HG03135 (cell line): ENCODE data around the gene CCN6.
"Not testable (repeated sequence)": the region's sequence is repeated elsewhere in the genome, so short reads cannot be mapped to it uniquely, and the experiment has no call there.

Experiments used
- ATAC-seq: cut with Tn5 transposase; IDR thresholded peaks from one replicate; pipeline ENCODE4 v1.9.1; 2021; ENCODE audit warnings: mild to moderate bottlenecking, moderate library complexity; ENCODE audit not compliant: unreplicated experiment

Gene CCN6

DNA sequence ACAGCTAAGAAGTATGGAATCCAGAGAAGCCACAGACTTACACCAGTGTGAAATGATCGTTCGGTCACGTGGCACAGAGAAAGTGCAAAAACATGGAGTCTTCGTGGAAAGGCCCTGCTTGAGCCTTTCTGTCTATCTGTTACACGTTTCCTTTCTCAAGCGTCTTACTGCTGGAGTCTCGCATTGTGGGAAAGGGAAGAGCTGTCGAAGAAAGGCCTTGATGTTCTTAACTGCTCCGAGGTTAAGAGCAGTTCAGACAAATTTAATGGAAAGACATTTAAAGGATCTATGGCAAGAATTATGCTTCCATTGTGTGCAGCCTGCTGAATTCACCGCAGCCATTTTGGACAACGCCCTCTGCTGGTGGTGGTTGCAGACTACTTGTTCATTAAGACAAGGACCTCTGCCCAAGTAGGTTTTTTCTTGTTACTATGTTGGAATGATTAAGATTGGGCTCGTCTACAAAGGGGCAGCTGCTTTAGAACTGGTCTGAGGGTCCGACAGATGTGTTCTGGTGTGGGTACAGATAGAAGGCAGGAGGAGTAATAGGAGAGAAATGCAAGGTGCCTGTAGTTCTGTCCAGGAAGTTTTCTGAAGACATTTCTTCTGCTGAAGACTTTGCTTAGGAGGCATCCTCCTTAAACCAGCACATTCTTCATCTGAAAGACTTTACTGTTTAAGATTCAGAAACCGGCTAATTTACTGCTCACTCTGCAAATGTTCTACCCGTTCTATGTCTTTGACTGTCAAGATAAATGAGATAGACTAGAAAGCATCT, 24.7 kb upstream of the CCN6 start:
- no peak for ATAC-seq

DNA sequence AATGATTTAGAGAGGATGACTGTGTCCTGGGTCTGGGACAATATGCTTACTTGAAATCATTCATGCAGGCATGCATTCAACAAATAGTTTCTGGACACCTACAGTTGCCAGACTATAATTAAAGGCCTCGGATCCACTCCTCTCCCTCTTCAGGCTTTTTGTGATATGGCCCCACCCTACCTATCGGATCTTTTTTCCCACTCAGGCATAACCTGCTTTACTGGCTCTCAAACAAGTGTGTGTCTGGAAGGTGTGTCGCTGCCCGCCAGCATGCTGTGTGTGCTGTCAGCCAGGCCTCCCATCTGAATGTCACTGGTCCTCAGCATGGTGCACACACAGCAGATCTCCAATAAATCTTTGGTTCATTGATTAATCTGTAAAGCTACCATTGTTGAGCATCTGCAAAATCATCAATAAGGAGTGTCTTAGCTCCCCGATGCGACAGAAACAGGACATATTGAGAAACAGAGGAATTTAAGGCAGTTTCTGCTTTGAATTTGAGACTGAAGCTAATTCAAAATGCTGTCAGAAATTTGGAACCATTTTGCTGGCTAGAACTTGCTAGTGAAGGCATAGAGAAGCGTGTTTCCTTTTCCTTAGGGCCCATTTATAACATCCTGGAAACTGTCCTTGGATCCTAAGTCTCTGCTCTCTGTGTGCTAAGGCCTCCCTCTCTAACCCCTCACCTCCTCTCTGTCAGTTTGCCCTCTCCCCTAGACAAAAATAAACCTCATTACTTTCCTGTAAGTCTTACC, 23.5 kb upstream of the CCN6 start:
- ATAC-seq = no peak

DNA sequence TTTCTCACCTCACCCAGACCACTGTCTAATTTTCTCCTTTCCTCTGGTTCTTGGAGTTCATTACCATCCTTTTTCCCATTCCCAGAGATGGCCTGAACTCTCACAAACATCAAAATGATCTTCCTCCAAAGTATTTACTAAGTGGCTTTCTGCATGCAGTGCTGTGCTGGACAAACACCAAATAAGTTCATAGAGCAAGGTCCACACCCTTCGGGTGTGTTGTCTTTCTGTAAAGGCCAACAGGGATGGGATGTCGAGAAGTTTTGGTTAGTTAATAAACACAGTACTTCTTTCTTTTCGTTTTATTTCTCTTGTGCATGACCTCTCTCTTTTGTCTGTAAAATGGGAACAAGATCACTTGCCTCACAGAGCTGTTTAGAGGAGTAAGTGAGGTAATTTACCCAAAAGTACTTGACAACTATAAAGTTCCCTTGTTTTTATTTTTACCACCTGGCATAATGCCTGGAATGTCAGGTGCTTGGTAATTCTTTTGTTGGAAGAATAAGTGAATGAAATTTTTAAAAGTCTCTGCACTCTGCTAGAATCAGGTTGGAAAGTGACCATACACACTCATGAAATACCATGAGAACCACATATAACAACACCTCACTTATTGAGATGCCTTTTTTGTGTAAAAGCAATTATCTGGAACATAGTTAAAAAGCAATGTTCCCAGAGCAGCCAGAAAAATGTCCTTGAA, 22.8 kb upstream of the CCN6 start:
- ATAC-seq = no peak

DNA sequence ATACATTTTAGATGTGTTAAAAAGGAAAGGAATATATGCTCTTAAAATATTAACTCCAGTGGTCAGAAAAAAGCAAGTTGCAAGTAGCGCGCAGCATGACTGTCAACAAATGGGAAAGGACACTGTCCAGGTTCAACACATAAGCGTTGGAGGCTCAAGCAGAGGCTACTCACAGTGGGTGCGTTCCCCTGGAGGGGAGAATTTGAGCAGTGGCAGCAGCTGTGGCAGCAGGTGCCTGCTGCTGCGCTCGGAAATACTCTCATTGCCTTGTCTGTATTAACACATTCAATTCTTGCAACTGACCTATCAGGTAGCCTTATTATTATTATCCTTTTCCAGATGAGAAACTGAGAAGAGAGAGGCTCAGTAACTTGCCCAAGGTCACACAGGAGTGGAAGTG, 21.9 kb upstream of the CCN6 start:
- ATAC-seq = no peak

DNA sequence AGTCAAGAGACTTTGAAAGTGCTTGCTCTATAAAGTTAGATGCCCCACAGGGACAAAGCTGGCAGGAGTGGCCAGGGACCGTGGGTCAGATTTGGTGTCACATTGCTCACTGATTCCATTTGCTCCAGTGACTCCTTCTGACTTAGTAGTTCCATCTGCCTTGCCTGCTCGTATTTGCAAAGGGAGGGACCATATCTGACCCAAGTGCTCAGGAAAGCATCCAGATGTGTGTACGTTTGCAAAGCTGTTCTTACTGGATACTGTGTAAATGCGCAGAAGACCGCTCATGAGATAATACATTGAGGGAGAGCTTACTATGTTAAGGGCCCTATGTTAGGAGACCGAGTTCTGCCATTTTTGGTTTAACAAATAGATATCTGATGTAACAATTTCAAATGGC, 21.2 kb upstream of the CCN6 start:
- ATAC-seq = no peak

DNA sequence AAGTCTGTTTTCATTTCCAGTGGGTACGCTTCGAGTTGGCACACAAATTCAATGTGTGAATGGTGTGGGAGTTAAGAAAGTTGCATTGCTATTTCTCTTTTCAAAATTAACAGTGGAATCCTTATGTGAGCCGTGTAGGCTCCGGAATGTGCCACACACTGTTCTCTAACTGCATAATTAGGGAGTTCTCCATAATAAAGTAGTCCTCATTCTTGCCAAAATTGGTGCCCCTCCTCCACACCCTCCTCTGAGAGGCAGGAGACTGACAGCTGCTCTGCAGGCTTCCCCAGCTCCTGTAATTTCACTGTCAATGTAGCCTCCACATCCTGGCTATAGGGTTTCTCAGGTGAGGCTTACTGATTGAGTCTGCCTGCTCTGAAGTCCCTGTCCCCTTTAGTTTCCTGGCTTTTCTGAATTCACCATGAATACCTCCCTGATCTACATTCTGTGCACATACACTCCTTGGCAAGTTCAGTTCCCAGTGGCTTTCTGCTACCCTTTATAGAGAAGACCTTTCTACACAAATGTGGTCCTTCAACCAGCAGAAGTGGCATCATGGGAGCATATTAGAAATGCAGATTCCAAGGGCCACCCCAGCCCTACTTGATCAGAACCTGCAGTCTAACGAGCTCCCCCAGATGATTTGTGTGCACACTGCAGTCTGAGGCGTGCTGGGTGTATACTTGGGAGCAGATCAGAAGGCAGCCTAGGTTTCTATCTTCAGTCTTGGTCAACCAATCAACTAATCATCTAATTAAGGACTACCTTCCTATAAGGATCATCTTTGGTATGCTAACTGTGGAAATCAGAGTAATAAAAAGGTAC, 19.9 kb upstream of the CCN6 start:
- ATAC-seq = no peak

DNA sequence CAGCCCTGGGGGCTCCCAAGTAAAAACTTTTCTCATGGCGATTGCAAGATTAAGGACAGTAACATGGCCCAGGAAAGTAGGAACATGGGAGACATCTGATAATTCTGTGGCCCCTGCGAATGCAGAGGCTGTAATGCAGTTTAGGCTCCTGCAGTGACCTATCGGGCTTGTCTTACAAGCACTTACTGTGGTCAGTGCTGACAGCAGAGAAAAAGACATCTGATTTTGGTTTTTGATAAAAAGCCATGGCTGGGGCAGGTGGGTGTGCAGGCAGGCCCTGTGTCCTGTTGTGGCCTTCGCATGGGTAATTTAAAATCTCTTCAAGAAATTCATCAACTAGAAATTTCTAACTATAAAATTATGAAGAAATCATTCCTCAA, 19.3 kb upstream of the CCN6 start:
- ATAC-seq = no peak

DNA sequence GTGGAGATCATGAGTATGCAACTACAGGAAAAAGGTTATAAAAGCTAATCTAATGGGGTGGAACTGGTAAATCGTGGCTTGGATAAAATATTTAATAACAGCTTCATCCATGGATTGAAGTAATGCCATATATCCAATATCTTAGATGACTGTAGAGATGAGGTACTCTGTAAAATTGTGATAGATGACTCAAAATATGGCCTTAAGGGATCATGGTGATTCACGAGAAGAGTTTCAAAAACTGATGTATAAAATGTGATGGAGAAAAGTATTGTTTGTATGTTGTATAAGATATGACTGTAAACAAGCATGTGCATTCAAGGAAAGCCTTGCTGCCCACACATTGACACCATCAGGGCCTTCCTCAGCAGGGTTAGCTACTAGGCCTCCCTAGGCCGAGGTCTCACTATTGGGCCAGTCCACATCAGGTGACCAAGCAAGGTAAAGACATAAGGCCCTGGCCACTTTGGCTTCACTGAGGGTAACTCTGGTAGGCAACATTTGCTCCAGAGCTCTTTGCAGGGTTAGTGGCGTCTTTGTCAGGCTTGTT, 17.7 kb upstream of the CCN6 start:
- ATAC-seq = no peak

DNA sequence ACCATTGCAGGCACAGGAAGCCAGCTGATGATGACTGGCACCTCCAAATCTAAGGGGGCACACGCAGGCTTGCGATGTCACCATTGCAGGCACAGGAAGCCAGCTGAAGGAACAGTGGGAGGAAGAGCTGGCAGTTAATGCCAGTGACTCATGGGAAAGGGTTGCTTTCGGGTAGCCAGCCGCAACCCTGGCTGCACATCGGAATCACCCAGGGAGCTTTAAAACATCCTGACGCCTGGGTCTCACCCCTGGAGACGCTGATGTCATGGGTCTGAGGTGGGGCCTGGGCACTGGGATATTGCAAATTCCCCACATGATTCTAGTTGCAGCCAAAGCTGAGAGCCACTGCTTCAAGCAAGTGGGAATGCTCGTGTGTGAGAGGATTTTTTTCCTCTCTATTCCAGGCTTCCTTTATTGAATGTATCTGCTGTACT, 16.1 kb upstream of the CCN6 start:
- no peak for ATAC-seq

DNA sequence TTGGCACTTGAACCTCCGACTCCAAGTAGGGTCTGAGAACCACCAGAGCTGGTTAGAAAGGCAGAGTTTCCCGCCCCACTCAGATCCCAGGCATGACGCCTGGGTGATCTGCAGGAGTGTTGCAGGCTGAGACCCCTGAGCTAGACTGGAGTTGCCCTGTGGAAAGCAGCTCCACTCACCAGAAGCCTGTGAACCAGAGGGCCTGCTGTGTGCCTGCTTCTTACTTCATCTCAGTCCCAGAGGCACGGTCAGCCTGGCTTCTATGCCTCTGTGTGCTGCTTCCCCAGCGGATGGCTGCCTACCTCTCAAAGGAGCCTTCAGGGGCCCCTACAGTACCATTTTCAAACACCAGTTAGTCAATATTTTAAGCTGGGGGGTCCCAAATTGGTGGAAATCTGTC, 15.6 kb upstream of the CCN6 start:
- no peak for ATAC-seq

DNA sequence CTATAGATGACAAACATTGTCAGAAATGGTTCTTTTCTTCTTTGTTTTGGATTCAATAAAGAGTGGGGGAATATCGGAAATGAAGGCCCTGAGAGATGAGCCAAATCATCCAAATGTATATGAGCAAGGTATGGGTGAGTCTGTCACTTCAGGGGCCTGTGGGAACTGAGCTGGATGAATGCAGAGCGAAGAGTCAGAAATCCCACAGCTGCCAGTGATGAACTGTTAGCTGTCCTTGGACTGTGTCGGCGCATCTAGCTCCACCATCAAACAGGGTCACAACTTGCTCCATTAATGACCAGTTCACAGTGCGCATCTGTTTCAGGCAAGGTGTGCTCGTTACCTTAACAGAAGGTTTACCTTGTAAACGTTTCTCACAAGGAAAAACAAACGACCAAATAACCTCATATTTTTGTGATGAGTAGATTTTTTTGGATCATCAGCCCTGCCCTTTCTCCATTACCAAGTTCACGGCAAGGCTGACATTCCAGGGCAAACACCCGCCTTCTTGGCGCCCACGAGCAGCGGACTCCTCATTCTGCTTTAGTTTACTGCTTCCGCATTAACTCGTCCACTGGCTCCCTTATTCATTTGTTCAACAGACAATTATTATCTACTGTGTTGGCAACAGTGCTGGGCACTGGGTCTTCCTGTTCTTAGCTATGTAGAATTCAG, 15.0 kb upstream of the CCN6 start:
- no peak for ATAC-seq

DNA sequence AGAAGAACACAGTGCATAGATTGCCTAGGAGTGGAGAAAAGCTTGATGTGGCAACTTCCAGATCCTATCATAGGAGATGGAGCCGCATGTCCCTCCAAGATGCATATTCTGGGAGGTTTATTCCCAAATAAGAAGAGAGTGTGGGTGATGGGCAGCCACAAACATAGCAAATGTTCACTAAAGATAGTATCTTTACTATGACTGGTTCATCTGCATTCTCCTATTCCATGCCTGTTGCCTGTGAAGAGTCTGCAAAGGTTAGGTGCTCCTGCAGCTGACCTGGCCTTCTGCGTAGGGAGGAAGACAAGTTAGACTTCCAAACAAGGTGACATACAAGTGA, 14.5 kb upstream of the CCN6 start:
- ATAC-seq = no peak

DNA sequence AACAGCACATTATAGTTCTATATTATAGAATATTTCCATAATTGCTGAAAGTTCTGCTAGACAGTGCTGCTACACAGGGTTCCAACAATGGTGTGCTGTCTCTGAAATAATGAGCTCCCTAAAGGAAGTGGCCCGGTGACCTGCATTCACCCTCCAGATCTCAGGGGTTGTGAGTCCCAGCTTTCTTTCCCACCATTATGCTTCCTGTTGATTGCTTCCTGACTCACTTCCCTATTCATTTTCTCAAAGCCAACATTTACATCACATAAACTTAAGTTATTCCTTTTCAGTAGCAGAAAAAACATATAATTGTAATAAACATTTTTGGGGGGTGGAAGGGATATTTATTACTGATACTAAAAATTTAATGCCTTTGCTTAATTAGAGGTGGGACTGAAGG, 12.9 kb upstream of the CCN6 start:
- no peak for ATAC-seq

DNA sequence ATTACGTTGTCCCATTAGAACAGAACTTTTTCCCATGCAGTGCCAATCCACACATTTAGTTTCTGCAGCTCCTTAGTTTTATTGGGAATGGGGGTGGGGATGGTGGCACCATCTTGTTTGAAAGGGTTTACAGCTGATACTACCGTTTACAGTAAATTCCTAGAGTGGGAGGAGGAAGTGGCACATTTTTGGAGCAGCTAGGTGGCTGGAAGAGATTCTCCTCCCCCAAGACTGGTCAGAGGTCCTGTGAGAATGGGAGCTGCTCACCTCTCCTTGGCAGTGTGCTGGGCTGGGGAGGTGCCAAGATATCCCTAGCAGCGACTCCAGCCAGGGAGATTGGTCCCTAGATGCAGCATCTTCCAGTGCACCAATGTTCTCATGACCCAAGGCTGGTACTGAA, 12.4 kb upstream of the CCN6 start:
- ATAC-seq = no peak

DNA sequence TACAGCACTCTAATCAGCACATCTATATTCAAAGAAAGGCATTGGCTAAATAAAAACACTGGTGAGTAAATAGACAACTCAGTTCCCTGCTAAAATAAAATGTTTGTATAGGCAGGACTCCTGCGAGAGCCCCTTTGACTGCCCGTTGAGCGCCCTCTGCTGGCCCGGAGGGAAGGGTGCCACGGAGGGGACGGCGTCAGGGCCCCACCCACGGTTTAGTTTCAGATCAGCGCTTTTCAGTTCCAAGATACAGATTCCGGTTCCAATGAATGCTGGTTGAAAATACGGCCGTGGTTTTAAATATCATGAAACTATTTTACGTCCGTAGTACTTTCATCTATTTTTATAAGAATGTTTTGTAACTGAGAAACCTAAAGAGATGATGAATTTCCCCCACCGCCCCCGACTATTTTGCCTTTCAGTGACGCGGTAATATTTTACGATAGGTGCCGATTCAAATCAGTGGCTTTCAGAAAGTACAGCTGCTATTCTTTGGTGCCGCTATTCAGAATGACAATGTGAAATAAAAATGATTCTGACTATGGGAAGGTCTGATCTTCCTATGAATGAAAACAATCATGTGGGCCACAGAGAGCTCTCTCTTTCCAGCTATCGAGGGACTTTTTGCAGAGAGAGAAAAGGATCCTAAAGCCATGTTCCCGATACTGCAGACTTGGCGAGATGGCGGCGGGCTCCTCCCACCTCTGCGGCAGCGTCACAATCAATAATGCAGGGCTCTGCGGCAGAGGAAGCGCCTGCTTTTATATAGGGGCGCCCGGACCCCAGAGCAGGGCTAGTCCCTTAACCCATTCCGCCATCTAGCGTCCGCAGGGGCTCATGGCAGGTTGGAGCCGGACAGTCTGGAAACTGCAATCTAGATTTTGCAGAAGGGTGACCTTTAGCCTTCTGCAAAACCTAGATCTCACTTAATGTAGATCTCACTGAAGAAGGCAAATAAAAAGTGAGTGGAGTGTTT, 10.6 kb upstream of the CCN6 start:
- ATAC-seq = peak; percentile 92

DNA sequence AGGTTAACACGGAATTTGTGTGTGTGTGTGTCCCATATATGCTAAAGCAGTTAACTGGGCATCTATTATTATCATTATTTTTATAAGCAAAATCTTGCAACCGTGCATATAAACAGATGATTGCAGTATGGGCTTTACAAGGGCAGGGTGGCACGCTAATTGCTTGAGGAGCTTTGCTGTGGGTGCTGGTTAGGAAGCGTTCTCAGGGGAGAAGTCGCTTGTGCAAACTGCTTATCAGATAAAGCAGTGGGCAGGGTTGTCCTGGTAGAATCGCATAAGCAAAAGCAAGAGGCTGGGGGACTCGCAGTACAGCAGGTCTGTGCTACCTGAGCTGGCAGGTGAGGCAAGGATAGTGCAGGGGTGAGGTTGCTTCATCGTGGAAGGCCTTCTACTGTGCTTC, 9.7 kb upstream of the CCN6 start:
- no peak for ATAC-seq

DNA sequence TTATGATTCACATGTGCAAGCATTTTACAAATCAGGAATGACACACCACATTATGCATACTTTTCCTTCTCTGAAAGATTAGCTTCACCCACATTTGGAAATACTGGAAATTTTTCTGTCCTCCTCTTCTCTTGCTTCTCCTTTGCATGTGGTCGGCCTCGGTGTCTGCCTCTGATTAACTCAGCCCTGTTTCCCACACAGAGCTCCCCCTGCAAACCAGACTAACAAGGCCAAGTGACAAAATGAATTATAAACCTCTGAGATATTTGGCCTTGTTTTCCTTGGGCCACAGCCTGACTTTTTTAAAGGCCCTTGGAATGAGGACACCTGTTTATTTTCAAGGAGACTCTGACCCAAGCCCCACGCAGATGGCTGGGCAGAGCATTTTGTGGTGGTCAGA, 9.0 kb upstream of the CCN6 start:
- ATAC-seq = no peak

DNA sequence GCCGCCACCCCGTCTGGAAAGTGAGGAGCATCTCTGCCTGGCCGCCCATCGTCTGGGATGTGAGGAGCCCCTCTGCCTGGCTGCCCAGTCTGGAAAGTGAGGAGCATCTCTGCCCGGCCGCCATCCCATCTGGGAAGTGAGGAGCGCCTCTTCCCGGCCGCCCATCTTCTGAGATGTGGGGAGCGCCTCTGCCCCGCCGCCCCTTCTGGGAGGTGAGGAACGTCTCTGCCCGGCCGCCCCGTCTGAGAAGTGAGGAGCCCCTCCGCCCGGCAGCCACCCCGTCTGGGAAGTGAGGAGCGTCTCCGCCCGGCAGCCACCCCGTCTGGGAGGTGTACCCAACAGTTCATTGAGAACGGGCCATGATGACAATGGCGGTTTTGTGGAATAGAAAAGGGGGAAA, 6.4 kb upstream of the CCN6 start:
- ATAC-seq = not testable (repeated sequence)
